DOHH2 (cell line): ENCODE data around the gene WDR70.

Source experiments
- H3F3A ChIP-seq: fragments of 200-600 bp; sonication (generic), shearing (Covaris generic); 2 replicates; pipeline ENCODE4 v1.6.0; 2016; ENCODE audit warnings: antibody characterized with exemption, mild to moderate bottlenecking; ENCODE audit not compliant: control insufficient read depth, insufficient read depth
- H3K27ac ChIP-seq: fragments of 200-600 bp; sonication (generic); 2 replicates; pipeline ENCODE4 v1.5.1; 2014; ENCODE audit warnings: low read depth, mild to moderate bottlenecking, low read length, moderate library complexity
- H3K27me3 ChIP-seq: fragments of 200-600 bp; sonication (generic); 2 replicates; pipeline ENCODE4 v1.6.1; 2014; ENCODE audit warnings: mild to moderate bottlenecking, low read length, mixed read lengths; ENCODE audit not compliant: control insufficient read depth
- H3K36me3 ChIP-seq: fragments of 200-600 bp; sonication (generic); 2 replicates; pipeline ENCODE4 v1.6.1; 2014; ENCODE audit warnings: mild to moderate bottlenecking, low read length, moderate library complexity, mixed read lengths; ENCODE audit not compliant: control insufficient read depth
- H3K4me1 ChIP-seq: fragments of 200-600 bp; sonication (generic); 2 replicates; pipeline ENCODE4 v1.6.1; 2014; ENCODE audit warnings: mild to moderate bottlenecking, low read length, mixed read lengths; ENCODE audit not compliant: control insufficient read depth
- H3K4me2 ChIP-seq: fragments of 200-600 bp; sonication (generic); 2 replicates; pipeline ENCODE4 v1.6.0; 2014; ENCODE audit warnings: mild to moderate bottlenecking, low read length, moderate library complexity
- H3K4me3 ChIP-seq: fragments of 200-600 bp; sonication (generic); 2 replicates; pipeline ENCODE4 v1.5.1; 2014; ENCODE audit warnings: mild to moderate bottlenecking, low read length, mixed read lengths
- H3K79me2 ChIP-seq: fragments of 200-600 bp; sonication (generic); 2 replicates; pipeline ENCODE4 v1.6.1; 2014; ENCODE audit warnings: mild to moderate bottlenecking, low read length, mixed read lengths; ENCODE audit not compliant: control insufficient read depth
- H3K9me2 ChIP-seq: fragments of 200-600 bp; sonication (generic); replicated peaks from 2 replicates; pipeline ENCODE4 v1.6.1; 2014; ENCODE audit warnings: mild to moderate bottlenecking, low read length, mixed read lengths; ENCODE audit not compliant: control insufficient read depth
- H3K9me3 ChIP-seq: fragments of 200-600 bp; sonication (generic); 2 replicates; pipeline ENCODE4 v1.6.1; 2014; ENCODE audit warnings: antibody characterized with exemption, low read length, mixed read lengths; ENCODE audit not compliant: control insufficient read depth, insufficient read depth
- H4K20me1 ChIP-seq: fragments of 200-600 bp; sonication (generic); 2 replicates; pipeline ENCODE4 v1.6.0; 2014; ENCODE audit warnings: low read depth, mild to moderate bottlenecking, antibody characterized with exemption, low read length, moderate library complexity; ENCODE audit not compliant: control insufficient read depth, insufficient read depth
- CTCF ChIP-seq: fragments of 200-600 bp; sonication (generic); IDR thresholded peaks from one replicate; pipeline ENCODE4 v1.5.1; 2014; ENCODE audit warnings: antibody characterized with exemption, mild to moderate bottlenecking, low read depth, low read length; ENCODE audit not compliant: poor library complexity, severe bottlenecking
- EZH2phosphoT487 ChIP-seq: fragments of 200-600 bp; sonication (generic); IDR thresholded peaks from 2 replicates; pipeline ENCODE4 v1.6.1; 2017; ENCODE audit warnings: borderline replicate concordance, mild to moderate bottlenecking, antibody characterized with exemption, low read length, moderate library complexity, mixed read lengths

Gene WDR70

GRCh38 chr5:37734114-37734513, 355.0 kb downstream of the WDR70 start:
- Histone ChIP-seq H3K27ac (no peak overlapping the region), H3K4me1 (no peaks in the 10 kb centered on the region), H3F3A (no peaks in the 10 kb centered on the region), H3K9me3 (no peaks in the 10 kb centered on the region), H3K9me2 (no peaks in the 10 kb centered on the region), H3K79me2 (no peaks in the 10 kb centered on the region), H3K27me3 (no peaks in the 10 kb centered on the region), H3K36me3 (no peaks in the 10 kb centered on the region), H3K4me3 (no peak overlapping the region), H4K20me1 (no peaks in the 10 kb centered on the region), H3K4me2 (no peak overlapping the region)
- TF ChIP-seq EZH2phosphoT487 = no peak
- TF ChIP-seq CTCF = no peak

GRCh38 chr5:37735649-37736347, 356.7 kb downstream of the WDR70 start:
- no peak for TF ChIP-seq CTCF
- TF ChIP-seq EZH2phosphoT487 = no peak
- Histone ChIP-seq H3F3A (no peaks in the 10 kb centered on the region), H4K20me1 (no peaks in the 10 kb centered on the region), H3K36me3 (no peaks in the 10 kb centered on the region), H3K9me2 (no peaks in the 10 kb centered on the region), H3K4me3 (no peak overlapping the region), H3K4me1 (no peaks in the 10 kb centered on the region), H3K79me2 (no peaks in the 10 kb centered on the region), H3K4me2 (no peak overlapping the region), H3K27ac (no peak overlapping the region), H3K9me3 (no peaks in the 10 kb centered on the region), H3K27me3 (no peaks in the 10 kb centered on the region)

GRCh38 chr5:37736397-37736796, 357.3 kb downstream of the WDR70 start:
- TF ChIP-seq CTCF (no peak), EZH2phosphoT487 (no peak)
- no peaks in the 10 kb centered on the region for H3K4me1 ChIP-seq
- no peaks in the 10 kb centered on the region for H3K79me2 ChIP-seq
- no peaks in the 10 kb centered on the region for H3K36me3 ChIP-seq
- no peak overlapping the region for H3K4me3 ChIP-seq
- H3K9me3 ChIP-seq = no peaks in the 10 kb centered on the region
- H3F3A ChIP-seq = no peaks in the 10 kb centered on the region
- H3K4me2 ChIP-seq = no peak overlapping the region
- no peaks in the 10 kb centered on the region for H3K27me3 ChIP-seq
- H4K20me1 ChIP-seq = no peaks in the 10 kb centered on the region
- H3K9me2 ChIP-seq = no peaks in the 10 kb centered on the region
- no peak overlapping the region for H3K27ac ChIP-seq
